Measurements from ENCODE around the gene IGSF11.

GRCh38 chr3:118868051-118868450, 166.6 kb downstream of the IGSF11 start:
- TF ChIP-seq CTCF (IDR thresholded peaks at IDR 0.05; ENCODE audit: insufficient read depth, low read length) (no peak), REST (IDR thresholded peaks at IDR 0.05; ENCODE audit: insufficient replicate concordance, low read depth) (no peak)
